GM18870 (cell line): Measurements from ENCODE around the gene KCNE2.

ENCODE experiments used
- ATAC-seq: cut with Tn5 transposase; IDR thresholded peaks from one replicate; pipeline ENCODE4 v1.9.1; 2021; ENCODE audit warnings: moderate library complexity; ENCODE audit not compliant: unreplicated experiment

Gene KCNE2, protein sequence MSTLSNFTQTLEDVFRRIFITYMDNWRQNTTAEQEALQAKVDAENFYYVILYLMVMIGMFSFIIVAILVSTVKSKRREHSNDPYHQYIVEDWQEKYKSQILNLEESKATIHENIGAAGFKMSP

DNA sequence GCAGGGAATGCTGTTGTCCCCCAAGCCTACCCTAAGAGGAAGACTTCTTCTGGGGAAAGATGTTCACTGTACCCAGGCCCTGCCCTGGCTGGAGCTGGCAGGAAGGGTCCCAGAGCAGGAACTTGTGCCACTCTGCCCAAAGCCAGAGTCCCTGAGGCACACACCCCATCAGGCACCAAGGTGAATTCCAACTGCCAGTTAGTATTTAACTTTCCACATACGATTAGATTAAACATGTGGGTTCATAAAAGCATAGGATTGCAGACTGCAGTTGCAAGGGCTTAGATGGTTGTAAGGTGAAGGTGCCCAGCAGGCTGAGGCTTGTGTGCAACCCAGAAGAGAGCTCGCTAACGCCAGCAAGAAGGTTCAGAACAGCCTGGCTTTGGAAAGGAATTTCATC lies at the start of gene KCNE2:
Gene KCNE2 (plus strand): TSS at position 274 of the 400 bp plus-strand sequence. CDS start 6,473 bp downstream, outside the sequence.
- ATAC-seq, result no peak

DNA sequence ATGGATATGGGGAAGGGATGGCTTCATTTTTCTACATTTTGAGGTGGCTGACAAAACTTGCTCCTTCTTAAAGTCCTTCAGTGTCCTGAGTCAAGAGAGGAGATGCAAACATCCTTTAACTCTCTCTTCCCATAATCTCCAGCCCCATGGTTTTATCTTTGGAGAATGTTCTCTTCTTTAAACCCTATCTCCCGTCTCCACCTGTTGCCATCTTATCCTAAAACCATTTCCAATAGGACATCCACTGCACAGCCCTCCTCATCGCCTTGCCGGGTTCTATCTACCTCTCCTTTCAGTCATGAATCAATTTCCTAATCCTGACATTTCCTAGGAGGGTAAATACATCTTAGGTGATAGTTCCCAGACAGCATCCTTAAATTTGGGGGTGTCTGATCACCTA lies 44.2 kb upstream of the KCNE2 start:
- ATAC-seq, result no peak

DNA sequence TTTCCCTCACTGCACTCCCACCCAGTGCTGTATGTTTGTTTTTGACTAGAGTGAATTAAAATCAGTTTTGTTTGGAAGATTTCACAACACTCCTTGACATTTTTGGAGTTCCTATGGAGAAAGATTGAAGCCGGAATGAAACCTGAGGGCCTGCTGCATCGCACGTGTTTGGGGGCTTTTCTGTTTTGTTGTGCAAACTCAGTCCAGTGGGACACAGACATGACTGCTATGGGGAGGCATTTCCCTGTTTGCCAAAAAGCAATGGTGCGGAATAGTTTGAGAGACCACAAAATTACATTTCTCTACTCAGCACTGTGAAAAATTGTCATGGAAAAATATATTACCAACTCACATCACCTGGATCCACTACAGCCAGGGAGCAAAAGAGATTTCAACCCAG lies 43.8 kb upstream of the KCNE2 start:
- ATAC-seq, result no peak

DNA sequence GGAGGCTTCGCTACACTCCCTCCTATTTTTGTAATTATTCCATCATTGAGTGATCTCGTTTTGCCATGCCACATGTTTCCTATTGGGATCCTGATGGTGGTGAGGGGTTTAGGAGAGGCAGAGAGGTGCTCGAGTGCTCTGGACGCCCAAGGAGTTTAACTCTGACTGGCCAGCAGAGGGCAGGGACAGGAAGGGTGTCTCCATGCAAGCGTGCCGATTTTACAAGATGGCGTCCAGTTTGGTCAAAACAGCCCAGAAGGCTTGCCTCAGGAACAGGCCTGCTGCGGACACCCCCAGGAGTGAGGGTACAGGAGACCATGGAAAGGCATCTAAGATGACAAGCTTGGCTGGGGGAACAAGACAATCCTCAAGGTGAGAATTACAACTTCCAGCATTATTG lies 33.8 kb upstream of the KCNE2 start:
- ATAC-seq, result no peak

DNA sequence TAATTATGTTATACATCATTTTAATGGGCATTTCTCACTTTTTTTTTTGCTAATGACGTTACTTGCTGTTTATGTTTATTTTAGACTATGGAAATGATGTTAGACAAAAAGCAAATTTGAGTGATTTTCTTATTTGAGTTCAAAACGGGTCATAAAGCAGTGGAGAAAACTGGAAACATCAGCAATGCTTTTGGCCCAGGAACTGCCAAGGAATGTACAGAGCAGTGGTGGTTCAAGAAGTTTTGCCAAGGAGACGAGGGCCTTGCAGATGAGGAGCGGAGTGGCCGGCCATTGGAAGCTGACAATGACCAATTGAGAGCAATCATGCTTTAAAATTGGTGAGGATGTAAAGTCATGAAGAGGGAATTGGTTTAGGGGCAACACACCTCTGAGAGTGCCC lies 32.1 kb upstream of the KCNE2 start:
- ATAC-seq, result no peak

DNA sequence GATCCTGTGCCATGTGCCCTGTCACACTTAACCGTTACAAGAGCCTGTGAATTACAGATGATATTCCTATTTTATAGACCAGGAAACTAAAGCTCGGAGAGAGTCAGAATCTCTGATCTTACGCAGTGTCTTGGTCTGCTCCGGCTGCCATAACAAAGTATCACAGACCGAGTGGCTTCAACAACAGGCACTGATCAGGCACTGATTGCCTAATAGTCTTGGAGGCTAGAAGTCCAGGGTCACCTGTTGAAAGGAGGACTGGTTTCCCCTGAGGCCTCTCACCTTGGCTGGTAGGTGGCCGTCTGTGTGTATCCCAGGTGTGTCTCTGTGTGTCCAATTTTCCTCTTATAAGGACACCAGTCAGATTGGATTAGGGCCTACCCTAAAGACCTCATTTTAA lies 31.5 kb upstream of the KCNE2 start:
- no peak for ATAC-seq

DNA sequence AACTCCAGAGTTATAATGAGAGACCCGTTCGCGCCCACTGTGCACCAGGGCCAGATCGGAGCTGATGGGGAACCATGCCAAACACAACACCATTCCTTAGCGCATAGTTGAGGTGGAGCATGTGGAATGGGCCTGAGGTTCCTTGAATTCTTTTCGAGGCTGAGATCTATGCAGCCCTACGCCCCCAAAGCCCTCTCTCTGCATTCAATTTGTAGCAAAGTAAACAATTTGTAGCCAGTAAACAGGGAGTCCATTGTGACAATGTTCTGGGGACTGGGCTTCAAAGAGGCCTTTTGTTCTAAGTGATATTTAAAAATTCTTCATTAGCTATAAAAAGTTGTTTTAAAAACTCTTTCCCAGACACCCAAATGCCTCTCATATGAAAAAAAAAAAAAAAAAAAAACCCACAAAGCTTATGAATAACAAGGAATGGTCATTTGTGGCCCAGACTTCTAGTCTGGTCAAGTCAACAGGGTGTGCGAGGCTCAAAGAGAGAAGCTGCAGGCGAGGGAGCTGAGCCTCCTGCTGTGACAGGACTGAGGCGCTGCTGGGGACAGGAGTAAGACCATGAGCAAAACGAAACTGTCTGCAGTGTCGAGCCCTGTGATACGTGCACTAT lies 30.6 kb upstream of the KCNE2 start:
- ATAC-seq, result no peak

DNA sequence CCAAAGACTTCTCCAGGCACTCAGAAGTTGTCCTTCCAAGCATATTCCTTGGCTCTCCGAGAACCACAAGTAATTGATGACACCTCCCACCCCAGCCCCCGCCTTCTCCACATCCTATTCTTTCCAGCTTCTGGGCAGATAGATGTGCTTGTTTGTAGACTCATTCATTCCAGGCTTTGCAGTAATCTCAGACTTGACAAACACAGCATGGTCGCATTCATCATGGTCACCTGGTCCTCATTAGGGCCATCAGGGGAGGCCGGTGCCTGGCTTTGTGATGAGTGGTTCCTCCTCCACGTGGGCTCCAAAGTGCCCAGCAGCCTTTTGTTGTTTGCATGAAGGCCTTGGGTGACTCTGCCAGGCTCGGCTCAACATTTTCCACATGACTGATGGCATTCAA lies 28.5 kb upstream of the KCNE2 start:
- ATAC-seq, result no peak

DNA sequence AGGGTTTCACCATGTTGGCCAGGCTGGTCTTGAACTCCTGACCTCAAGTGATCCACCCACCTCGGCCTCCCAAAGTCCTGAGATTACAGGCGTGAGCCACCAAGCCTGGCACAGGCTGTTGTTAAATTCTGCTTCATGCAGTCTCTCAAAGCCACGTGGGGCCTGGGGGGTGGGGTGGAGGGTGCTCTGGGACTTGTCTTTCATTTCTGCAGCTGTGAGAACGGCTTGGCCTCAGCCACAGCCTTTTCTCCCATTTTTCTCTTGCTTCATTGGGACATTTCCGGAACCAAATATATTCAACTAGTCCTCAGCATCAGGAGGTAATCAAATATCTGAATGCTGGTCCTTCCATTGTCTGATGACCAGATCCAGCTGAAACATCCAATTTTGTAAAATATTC lies 27.6 kb upstream of the KCNE2 start:
- ATAC-seq, result no peak

DNA sequence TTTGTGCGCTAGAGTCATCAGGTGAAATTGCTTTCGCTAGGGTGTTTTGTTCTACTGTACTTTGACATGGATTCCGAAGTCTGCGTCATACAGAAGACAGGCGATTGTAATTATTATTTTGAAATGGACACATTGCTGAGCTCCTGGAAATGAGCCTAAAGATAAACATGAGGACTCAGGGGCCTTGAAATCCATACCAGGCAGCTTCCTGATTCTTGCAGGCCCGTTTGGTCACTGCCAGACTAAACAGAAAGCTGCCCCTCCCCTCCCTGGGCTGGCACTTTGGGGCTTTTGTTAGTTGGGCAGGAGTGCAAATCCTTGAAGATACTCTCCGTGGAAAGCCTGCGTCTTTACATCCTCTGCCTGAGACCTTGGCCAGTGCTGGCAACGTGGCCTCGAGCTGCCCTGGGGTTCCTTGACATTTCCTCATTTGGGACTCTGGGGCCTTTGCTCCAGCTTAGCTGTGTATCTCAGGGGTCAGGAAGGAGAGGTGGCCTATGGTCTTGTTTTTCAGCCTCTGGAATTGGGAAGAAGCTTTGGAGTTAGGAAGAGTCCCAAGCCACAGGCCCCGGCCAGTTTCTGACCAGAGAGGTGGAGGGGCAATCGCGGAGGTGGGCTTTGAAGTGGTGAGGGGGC lies 26.9 kb upstream of the KCNE2 start:
- no peak for ATAC-seq

DNA sequence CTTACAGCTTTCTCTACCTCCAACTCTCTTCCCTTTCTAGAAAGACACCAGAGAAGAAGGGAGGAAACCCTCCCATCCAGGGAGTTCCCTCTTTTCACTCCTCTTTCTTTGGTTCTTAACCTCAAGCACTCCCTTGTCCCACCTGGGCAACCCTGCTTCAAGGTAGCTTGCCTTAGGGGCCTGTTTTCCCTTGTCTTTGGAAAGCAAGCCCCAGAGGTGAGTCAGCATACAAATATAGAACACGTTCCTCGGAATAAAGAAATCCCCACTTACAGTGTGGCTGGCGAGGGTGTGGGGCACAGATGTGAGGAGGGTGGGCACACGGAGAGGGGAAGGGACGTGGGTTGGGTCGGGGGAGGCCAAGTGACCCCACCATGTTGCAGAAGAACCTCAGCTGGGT lies 26.1 kb upstream of the KCNE2 start:
- ATAC-seq, result no peak

DNA sequence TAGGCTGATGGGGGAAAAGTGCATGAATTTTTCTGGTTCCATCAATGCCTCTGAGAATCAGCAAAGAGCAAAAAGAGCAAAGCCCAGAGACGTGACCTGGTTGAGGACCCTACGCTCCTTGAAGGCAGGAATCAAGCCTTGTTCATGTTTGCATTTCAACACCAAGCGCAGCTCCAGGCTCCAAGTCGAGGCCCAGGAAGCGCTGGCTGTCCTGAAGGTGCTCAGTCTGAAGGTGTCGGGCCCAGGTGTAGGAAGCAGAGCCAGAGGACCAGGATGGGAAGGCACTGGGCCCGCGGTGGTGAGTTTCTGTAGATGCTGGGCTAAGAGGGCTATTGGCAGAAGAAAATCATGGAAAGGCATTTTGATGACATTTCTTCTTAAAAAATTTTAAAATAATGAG lies 25.6 kb upstream of the KCNE2 start:
- no peak for ATAC-seq

DNA sequence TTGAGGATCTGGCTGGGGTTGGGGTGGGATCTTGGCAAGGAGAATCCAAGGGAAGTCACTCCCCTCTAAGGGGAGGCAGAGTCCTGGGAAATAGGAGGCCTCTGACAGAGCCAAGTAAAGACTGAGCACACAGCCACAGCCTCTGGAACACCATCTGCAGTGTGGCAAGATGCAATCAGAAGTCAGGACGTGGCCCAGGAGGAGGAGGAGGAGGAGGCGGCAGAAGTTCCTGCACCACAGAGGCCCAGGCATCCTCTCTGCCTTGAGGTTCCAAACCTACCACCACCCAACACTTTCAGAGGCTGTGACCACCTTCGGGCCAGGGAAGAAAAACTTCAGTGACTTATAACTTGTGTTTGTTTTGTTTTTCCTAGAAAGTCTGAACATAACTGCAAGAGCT lies 23.7 kb upstream of the KCNE2 start:
- no peak for ATAC-seq

DNA sequence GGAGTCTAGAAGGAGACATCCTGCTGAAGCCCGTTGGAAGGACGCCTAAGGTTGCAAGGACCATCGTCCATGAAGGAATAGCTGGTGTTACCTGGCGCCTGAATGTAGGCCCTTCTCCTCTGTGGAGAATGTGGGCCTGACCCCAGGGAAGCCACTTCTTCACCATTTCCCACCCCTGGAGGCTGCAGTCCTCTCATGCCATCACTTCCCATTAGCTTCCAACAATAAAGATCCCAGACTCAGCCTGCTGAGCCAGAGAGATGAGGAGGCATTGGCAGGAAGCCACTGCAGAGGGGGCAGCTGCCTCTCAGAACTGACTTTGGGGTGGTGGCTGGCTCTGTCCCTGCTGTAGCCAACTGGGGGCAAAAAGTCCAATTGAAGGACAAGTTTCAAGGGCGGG lies 21.3 kb upstream of the KCNE2 start:
- ATAC-seq, result no peak

DNA sequence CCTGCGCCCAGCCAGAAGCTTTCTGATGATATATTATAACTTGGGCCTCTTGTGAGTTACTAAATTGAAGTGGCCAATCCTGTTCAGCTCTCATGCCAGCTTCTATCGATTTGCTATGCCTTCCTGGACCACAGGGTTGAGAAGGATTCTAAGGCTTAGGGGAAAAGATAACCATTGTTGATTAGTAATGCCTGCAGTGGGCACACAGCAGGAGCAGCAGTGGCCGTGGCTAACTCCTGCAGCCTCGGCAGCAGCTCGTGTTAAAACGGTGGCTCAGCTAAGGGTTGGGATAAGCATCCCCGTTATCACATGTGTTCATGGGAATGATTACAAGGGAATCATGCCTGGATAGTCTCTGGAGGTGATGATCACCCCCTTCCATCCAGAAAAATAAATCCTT lies 20.5 kb upstream of the KCNE2 start:
- ATAC-seq, result no peak

DNA sequence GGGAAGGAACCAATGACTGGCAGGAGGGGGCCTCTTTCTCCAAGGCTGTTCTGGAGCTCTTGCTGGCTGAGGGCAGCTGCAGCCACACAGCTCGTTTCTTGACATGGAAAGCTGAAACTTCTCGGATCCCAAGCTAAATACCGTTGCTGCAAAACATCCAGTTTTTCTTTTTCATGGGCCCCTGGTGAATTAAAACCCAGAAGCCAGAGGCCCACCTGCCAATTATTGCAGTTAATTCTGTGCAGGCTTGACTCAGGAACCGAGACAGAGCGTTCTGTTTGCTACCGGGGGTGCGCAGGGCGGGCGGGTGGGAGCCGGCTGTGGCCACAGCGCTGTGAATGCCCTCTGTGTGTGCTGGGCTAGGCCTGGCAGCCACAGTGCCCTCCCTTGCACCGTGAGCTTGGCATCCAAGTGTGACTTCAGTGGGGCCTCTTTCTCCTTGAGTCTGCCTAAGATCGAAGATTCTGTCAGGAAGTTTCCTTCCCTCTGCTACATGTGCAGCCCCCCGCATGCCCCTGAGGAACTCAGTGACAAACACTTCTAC lies 19.9 kb upstream of the KCNE2 start:
- no peak for ATAC-seq

DNA sequence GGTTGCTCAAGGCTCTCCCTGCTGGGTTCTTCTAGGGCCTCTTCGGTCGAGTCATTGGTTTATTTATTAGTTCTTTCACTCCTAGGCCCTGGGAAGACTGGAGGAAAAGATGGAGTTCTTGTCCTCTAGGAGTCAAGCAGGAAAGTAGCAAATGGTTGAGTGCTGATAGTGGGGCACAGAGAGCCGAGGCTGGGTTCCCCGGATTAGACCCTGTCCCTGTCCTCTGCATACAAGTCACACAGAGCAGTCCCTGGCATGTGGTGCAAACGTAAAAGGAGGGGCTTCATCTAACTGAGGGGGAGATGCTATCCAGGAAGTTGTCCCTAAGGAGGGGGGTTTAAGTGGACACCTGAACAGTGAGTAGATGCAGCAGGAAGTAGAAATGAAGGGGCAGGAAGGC lies 19.2 kb upstream of the KCNE2 start:
- ATAC-seq, result no peak

DNA sequence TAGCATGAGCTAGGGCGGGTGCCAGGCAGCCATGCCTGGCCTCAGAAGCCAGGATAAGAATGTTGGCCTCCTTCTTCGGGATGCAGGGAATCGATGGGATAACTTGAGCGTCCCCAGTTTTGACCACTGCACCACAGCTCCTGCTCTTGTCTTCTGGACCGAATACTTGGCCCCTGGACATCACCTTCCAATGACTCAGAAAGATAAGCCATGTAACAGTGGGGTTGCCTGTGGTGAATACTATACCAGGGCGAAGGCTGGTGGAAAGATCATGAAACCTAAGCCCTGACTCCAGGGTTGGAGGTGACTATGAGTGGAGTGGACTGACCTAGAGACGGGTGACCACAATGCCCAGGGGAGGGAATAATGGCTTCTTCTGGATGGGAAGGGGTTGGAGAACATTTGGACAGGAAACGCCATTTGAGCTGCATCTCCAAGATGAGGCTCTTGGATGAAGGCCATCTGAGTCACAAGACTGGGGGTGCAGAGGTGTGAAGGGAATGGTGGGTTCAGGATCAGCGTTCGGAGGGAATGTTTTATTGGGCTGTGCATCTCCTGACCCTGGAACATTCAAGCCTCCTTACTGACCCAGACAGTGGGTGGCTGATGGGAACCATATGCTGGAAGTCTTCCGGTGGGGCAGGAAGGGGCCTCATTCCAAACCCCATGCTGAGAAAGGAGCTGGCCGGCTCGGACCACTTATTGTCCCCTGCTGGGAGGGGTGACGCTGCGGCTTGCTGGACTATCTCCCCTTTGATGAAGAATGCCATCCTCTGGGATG lies 18.5 kb upstream of the KCNE2 start:
- no peak for ATAC-seq

DNA sequence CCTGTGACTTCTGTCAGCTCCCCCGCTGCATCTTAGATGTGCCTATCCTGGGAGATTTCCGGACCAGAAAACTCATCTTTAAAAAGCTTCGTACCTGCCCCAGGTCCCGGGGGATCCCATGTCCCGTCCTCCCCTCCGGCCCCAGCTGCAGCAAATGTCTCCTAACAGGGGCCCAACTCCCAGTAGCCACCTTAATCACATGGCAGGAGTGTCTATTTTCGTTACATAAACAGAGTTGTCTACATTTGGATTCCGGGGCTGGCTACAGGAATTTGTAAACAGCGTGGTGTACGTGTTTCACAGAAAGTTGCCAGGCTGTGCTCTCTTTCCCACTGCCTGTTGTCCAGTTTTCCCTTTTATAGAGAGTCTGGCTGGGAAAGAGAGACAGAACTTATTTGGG lies 17.9 kb upstream of the KCNE2 start:
- no peak for ATAC-seq

DNA sequence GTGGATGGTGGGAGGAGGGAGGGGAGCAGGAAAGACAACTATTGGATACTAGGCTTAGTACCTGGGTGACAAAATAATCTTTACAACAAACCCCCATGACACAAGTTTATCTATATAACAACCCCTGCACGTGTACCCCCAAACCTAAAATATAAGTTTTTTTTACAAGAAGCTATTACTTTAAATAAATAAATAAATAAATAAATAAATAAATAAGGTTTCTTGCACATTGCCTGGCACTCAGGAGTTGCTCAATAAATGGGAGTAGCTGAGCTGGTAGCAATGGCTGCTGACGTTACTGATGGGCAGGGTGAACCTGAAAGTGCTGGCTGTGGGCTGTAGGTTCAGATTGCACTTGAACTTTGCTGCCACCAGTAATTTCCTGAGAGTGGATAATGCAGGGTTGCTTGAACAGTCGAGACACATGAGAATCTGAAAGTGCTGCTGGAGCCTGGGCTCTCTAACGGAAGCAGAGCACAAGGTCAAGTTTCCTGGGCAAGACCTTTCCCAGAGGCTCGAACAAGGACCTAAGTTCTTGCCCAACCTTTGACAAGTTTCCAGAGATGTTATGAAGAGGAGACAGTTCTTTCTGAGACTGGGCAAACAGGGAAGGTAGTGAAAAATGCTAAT lies 14.8 kb upstream of the KCNE2 start:
- no peak for ATAC-seq

DNA sequence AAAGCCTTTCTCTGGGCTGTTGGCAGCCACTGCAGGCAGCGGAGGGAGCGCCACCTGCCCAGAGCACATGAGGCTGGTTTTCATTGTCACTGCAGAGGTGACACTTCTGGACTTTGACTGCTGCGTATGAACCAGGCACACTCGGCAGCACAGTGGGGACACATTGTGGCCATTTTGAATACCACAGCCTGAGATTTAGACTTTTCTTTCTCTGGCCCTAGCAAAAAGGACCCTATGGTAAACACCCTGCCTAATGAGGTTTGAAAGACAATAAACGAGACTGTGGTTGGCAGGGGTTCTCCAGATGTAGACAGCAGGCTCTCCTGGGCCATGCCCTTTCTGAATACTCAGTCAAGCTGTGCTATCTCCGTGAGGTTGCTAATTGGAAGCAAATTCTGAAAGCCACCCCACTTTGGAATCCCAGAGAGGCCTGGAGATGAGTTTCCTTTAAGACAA lies 12.0 kb upstream of the KCNE2 start:
- no peak for ATAC-seq
